NCI-H82 treated with DMSO at 0.1 percent for 48 hours (cell line): ENCODE results near the gene CZIB.

Source experiments
- DNase-seq: peaks from one replicate; lab custom pipeline; 2025; ENCODE audit not compliant: unreplicated experiment; lab: John Stamatoyannopoulos, UW

Gene CZIB

GRCh38 chr1:53220171-53220961, at the start of gene CZIB:
TSS of gene CZIB (minus strand) at chr1:53220634. CDS start at chr1:53220575, 59 bp downstream.
- DNase-seq = peak; percentile 77

- DNase-seq = no peak
Observed at GRCh38 chr1:53270107-53270506, 49.7 kb upstream of the CZIB start.

- no peak for DNase-seq
Observed at GRCh38 chr1:53267761-53268160, 47.3 kb upstream of the CZIB start.

GRCh38 chr1:53266038-53266437, 45.6 kb upstream of the CZIB start:
- DNase-seq = no peak

- DNase-seq = no peak
Observed at GRCh38 chr1:53265581-53265980, 45.1 kb upstream of the CZIB start.

GRCh38 chr1:53264048-53264447, 43.6 kb upstream of the CZIB start:
- no peak for DNase-seq

- DNase-seq = no peak
Observed at GRCh38 chr1:53262000-53262399, 41.6 kb upstream of the CZIB start.

GRCh38 chr1:53260631-53261247, 40.3 kb upstream of the CZIB start:
- DNase-seq = no peak

- DNase-seq = no peak
Observed at GRCh38 chr1:53259932-53260331, 39.5 kb upstream of the CZIB start.

- DNase-seq = no peak
Observed at GRCh38 chr1:53258216-53258615, 37.8 kb upstream of the CZIB start.

GRCh38 chr1:53257454-53258081, 37.1 kb upstream of the CZIB start:
- no peak for DNase-seq

GRCh38 chr1:53256511-53257453, 36.3 kb upstream of the CZIB start:
- DNase-seq = no peak

- no peak for DNase-seq
Observed at GRCh38 chr1:53255031-53255430, 34.6 kb upstream of the CZIB start.

- DNase-seq = no peak
Observed at GRCh38 chr1:53254011-53254640, 33.7 kb upstream of the CZIB start.

GRCh38 chr1:53250325-53250724, 29.9 kb upstream of the CZIB start:
- DNase-seq = no peak

GRCh38 chr1:53249706-53250105, 29.3 kb upstream of the CZIB start:
- peak; percentile 86 for DNase-seq

- DNase-seq = no peak
Observed at GRCh38 chr1:53246261-53247134, 26.1 kb upstream of the CZIB start.

GRCh38 chr1:53244141-53244540, 23.7 kb upstream of the CZIB start:
- no peak for DNase-seq

- DNase-seq = no peak
Observed at GRCh38 chr1:53242381-53242780, 21.9 kb upstream of the CZIB start.

- DNase-seq = no peak
Observed at GRCh38 chr1:53241828-53242227, 21.4 kb upstream of the CZIB start.
